ENCODE measurements around the gene SMCO4. TPM values are rescaled to one million over a fixed set of nuclear protein-coding genes. Genes with fewer than 3 reads are reported as not detected.

The SMCO4 gene
- total RNA-seq, 4 donors from 2014 or later: 7.1 to 28.2 (median 13.0) TPM

DNA sequence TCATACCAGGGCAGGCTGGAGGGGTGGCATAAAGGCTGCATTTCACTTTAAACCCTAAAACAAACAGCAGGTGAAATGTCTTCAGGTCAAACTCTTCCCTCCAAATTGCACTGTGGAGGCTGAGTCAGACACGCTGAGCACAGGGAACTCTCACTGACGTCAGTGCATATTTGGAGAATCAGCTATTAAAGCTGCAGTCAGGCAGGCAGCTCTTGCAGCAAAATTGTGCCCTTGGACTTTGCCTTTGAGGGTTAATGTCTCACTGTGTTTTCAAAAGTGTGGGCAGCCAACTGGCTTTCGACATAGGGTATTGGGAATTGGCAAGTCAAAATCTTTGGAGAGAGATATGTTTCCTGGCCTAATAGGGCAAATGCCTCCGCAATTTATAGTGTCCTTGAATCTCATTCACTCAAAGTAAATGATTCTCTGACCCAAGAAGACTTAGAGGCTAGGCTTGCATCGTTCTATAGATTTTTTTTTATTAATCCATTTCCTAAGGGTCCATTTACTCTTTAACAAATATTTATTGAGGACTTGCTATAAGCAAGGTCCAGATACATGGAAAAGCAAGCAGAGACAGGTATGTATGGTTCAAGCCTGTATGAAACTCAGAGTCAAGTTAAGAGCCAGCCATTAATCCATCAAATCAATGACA is 27.7 kb upstream of the SMCO4 start:
- H3K4me1 ChIP-seq: peaks cover 0 to 34% (median 3%) of the 10 kb centered on the region in 3 donors
- peak overlapping the region in 2 of 4 donors; percentile 56 to 76 for H3K27ac ChIP-seq
- H3K9me3 ChIP-seq: no peaks in the 10 kb centered on the region
- TF ChIP-seq CTCF (IDR thresholded peaks at IDR 0.05): no peak
- TF ChIP-seq POLR2A (IDR thresholded peaks at IDR 0.05): no peak
- no peak for DNase-seq
- H3K36me3 ChIP-seq: no peaks in the 10 kb centered on the region
- H3K27me3 ChIP-seq: peaks cover 0 to 3% (median 0%) of the 10 kb centered on the region in 4 donors
- no peak overlapping the region for H3K4me3 ChIP-seq
- WGBS, 2 donors: 21 to 45% methylated on average over 5 of the region's 5 CpGs
- intact Hi-C loops (cut with DNase I): no loop called here

GRCh38 chr11:93569496-93569895 is 26.3 kb upstream of the SMCO4 start:
- DNase-seq: no peak
- Histone ChIP-seq H3K27ac (no peak overlapping the region), H3K9me3 (no peaks in the 10 kb centered on the region), H3K36me3 (no peaks in the 10 kb centered on the region), H3K4me3 (no peak overlapping the region), H3K27me3 (peaks cover 0 to 3% (median 0%) of the 10 kb centered on the region in 4 donors), H3K4me1 (peaks cover 0 to 34% (median 3%) of the 10 kb centered on the region in 3 donors)
- TF ChIP-seq POLR2A (IDR thresholded peaks at IDR 0.05) (no peak), CTCF (IDR thresholded peaks at IDR 0.05) (no peak)
- intact Hi-C loops (cut with DNase I): no loop called here

- TF ChIP-seq POLR2A (IDR thresholded peaks at IDR 0.05) (no peak), CTCF (IDR thresholded peaks at IDR 0.05) (no peak)
- intact Hi-C loops (cut with DNase I): no loop called here
- no peak for DNase-seq
- Histone ChIP-seq H3K9me3 (no peaks in the 10 kb centered on the region), H3K4me1 (peaks cover 0 to 34% (median 3%) of the 10 kb centered on the region in 3 donors), H3K36me3 (no peaks in the 10 kb centered on the region), H3K27me3 (peaks cover 0 to under 1% (median 0%) of the 10 kb centered on the region in 4 donors), H3K4me3 (no peak overlapping the region), H3K27ac (no peak overlapping the region)
- WGBS, 2 donors: 67 to 74% methylated on average over 2 of the region's 2 CpGs
Measured at GRCh38 chr11:93568726-93569125, 25.5 kb upstream of the SMCO4 start.

DNA sequence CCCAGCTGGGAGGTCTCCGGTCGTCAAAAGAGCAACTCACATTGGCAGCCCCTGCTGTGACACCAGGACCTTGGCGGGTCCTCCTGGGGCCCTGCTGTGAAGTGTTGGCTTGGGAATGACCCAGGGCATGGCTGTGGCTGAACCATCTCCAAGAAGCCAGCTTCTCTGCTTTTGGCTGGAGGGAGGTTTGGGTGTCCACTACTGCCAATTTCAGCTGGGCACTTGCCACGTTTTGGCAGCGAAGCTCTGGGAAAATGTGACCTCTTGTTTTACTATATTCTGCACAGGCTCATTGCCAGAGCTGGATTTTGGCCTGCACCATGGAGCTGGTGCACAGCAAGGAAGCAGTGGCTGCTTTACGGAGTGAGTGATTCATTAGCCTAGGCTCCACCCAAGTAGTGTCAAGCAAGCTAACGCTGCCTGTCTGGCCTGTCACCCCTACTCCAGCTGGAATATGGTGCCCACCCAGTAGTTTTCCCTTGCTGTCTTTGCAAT is 24.3 kb upstream of the SMCO4 start:
- 15 to 20% methylated on average over 3 to 7 of the region's 7 CpGs for WGBS, 2 donors
- Histone ChIP-seq H3K4me1 (peaks cover 0 to 34% (median 3%) of the 10 kb centered on the region in 3 donors), H3K27me3 (no peaks in the 10 kb centered on the region), H3K4me3 (no peak overlapping the region), H3K36me3 (no peaks in the 10 kb centered on the region), H3K27ac (peak overlapping the region in 2 of 4 donors; percentile 17 to 46), H3K9me3 (no peaks in the 10 kb centered on the region)
- no peak for DNase-seq
- TF ChIP-seq CTCF (IDR thresholded peaks at IDR 0.05) (no peak), POLR2A (IDR thresholded peaks at IDR 0.05) (no peak)
- intact Hi-C loops (cut with DNase I): no loop called here

- no peaks in the 10 kb centered on the region for H3K27me3 ChIP-seq
- 75 to 77% methylated on average over 3 of the region's 3 CpGs for WGBS, 2 donors
- DNase-seq: no peak
- H3K36me3 ChIP-seq: no peaks in the 10 kb centered on the region
- peaks cover 0 to 15% (median 3%) of the 10 kb centered on the region in 3 donors for H3K4me1 ChIP-seq
- intact Hi-C loops (cut with DNase I): no loop called here
- H3K9me3 ChIP-seq: no peaks in the 10 kb centered on the region
- H3K4me3 ChIP-seq: no peak overlapping the region
- no peak for TF ChIP-seq CTCF (IDR thresholded peaks at IDR 0.05)
- H3K27ac ChIP-seq: no peak overlapping the region
Measured at GRCh38 chr11:93564895-93565294, 21.7 kb upstream of the SMCO4 start.

Measured in esophagus squamous epithelium (tissue), 5 donors.